Neutrophil (primary cell): Measurements from ENCODE around the gene ACSBG1.
"Not testable (repeated sequence)": the region's sequence is repeated elsewhere in the genome, so short reads cannot be mapped to it uniquely, and the experiment has no call there.

Source experiments
- H3K27ac ChIP-seq: fragments of 200-600 bp; sonication (generic); 2 replicates; pipeline ENCODE4 v1.5.1; 2016; ENCODE audit warnings: mild to moderate bottlenecking, moderate library complexity
- H3K27me3 ChIP-seq: fragments of 200-600 bp; sonication (generic); 2 replicates; pipeline ENCODE4 v1.6.0; 2016; ENCODE audit warnings: mild to moderate bottlenecking
- H3K36me3 ChIP-seq: fragments of 200-600 bp; sonication (generic); 2 replicates; pipeline ENCODE4 v1.5.1; 2017
- H3K4me1 ChIP-seq, 2 experiments: fragments of 200-600 bp in 1 of 2; sonication (generic) in 1 of 2; 1 replicate in 1 of 2; 2 replicates in 1 of 2; pipeline versions ENCODE4 v1.5.1 to v1.6.1; 2013 to 2016; ENCODE audit warnings: low read depth in 1 of 2, low read length in 1 of 2, mild to moderate bottlenecking in 1 of 2, moderate library complexity in 1 of 2; ENCODE audit not compliant: control insufficient read depth in 1 of 2, insufficient read depth in 1 of 2
- H3K4me3 ChIP-seq, 2 experiments: fragments of 200-600 bp in 1 of 2; sonication (generic) in 1 of 2; 1 replicate in 1 of 2; 2 replicates in 1 of 2; pipeline ENCODE4 v1.5.1; 2013 to 2016; ENCODE audit warnings: low read depth in 1 of 2, low read length in 1 of 2, mild to moderate bottlenecking in 1 of 2, moderate library complexity in 1 of 2
- H3K9me3 ChIP-seq: fragments of 200-600 bp; sonication (generic); 2 replicates; pipeline ENCODE4 v1.5.1; 2016
- TF ChIP-seq, protein P1 (sequence below): fragments of 200-600 bp; sonication (generic); IDR thresholded peaks from 2 replicates; pipeline ENCODE4 v1.5.1; 2016; ENCODE audit warnings: antibody characterized with exemption

The ACSBG1 gene

GRCh38 chr15:78249131-78249530 lies 14.8 kb upstream of the ACSBG1 start:
- H3K27ac ChIP-seq = no peak overlapping the region
- H3K27me3 ChIP-seq = no peaks in the 10 kb centered on the region
- H3K9me3 ChIP-seq = no peaks in the 10 kb centered on the region
- no peak overlapping the region for H3K4me3 ChIP-seq
- TF ChIP-seq, protein P1, sequence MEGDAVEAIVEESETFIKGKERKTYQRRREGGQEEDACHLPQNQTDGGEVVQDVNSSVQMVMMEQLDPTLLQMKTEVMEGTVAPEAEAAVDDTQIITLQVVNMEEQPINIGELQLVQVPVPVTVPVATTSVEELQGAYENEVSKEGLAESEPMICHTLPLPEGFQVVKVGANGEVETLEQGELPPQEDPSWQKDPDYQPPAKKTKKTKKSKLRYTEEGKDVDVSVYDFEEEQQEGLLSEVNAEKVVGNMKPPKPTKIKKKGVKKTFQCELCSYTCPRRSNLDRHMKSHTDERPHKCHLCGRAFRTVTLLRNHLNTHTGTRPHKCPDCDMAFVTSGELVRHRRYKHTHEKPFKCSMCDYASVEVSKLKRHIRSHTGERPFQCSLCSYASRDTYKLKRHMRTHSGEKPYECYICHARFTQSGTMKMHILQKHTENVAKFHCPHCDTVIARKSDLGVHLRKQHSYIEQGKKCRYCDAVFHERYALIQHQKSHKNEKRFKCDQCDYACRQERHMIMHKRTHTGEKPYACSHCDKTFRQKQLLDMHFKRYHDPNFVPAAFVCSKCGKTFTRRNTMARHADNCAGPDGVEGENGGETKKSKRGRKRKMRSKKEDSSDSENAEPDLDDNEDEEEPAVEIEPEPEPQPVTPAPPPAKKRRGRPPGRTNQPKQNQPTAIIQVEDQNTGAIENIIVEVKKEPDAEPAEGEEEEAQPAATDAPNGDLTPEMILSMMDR = no peak
- no peaks in the 10 kb centered on the region for H3K36me3 ChIP-seq
- H3K4me1 ChIP-seq = no peaks in the 10 kb centered on the region

GRCh38 chr15:78247911-78248310 lies 13.5 kb upstream of the ACSBG1 start:
- TF ChIP-seq, protein P1 = no peak
- H3K27me3 ChIP-seq = no peaks in the 10 kb centered on the region
- no peak overlapping the region for H3K4me3 ChIP-seq
- H3K4me1 ChIP-seq = no peaks in the 10 kb centered on the region
- H3K9me3 ChIP-seq = no peaks in the 10 kb centered on the region
- no peak overlapping the region for H3K27ac ChIP-seq
- no peaks in the 10 kb centered on the region for H3K36me3 ChIP-seq

DNA sequence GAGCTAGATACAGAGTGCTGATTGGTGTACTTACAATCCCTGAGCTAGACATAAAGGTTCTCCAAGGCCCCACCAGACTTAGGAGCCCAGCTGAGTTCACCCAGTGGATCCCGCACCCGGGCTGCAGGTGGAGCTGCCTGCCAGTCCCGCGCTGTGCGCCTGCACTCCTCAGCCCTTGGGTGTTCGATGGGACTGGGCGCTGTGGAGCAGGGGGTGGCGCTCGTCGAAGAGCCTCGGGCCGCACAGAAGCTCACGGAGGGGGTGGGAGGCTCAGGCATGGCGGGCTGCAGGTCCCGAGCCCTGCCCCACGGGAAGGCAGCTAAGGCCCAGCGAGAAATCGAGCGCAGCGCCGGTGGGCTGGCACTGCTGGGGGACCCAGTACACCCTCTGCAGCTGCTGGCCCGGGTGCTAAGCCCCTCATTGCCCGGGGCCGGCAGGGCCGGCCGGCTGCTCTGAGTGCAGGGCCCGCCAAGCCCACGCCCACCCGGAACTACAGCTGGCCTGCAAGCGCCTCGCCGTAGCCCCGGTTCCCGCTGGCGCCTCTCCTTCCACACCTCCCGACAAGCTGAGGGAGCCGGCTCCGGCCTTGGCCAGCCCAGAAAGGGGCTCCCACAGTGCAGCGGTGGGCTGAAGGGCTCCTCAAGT lies 11.7 kb upstream of the ACSBG1 start:
- not testable (repeated sequence) for H3K4me1 ChIP-seq, H3K27ac ChIP-seq, H3K36me3 ChIP-seq, H3K4me3 ChIP-seq, H3K9me3 ChIP-seq, H3K27me3 ChIP-seq

GRCh38 chr15:78245392-78245791 lies 11.0 kb upstream of the ACSBG1 start:
- not testable (repeated sequence) for H3K27me3 ChIP-seq, H3K4me3 ChIP-seq, H3K27ac ChIP-seq, H3K36me3 ChIP-seq, H3K4me1 ChIP-seq, H3K9me3 ChIP-seq

DNA sequence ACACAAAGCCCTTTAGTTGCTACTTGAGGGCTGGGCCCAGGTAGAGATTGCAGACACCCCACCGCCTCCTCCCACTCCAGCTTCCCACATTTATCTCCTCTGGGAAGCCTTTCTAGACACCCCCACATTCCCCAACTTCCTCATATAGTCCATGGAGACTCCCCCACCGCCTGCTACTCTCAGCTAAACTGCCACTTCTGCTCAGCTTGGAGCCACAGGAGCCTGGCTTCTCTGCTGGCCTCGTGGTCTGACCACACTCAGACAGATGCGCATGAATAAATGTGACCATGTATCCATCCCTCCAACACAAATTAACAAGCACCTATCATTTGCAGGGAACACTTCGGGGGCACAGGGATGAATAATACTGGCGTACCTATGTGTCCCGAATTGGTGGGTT lies 10.5 kb upstream of the ACSBG1 start:
- no peaks in the 10 kb centered on the region for H3K4me1 ChIP-seq
- H3K36me3 ChIP-seq = no peaks in the 10 kb centered on the region
- no peaks in the 10 kb centered on the region for H3K27me3 ChIP-seq
- H3K9me3 ChIP-seq = no peaks in the 10 kb centered on the region
- H3K4me3 ChIP-seq = no peak overlapping the region
- no peak overlapping the region for H3K27ac ChIP-seq
- TF ChIP-seq, protein P1 = no peak

- TF ChIP-seq, protein P1 = no peak
- H3K4me1 ChIP-seq = no peaks in the 10 kb centered on the region
These were observed 9.7 kb upstream of the ACSBG1 start for GRCh38 chr15:78244101-78244500.

More at GRCh38 chr15:78244101-78244500, 9.7 kb upstream of the ACSBG1 start:
- Histone ChIP-seq H3K4me3 (no peak overlapping the region), H3K27me3 (no peaks in the 10 kb centered on the region), H3K36me3 (no peaks in the 10 kb centered on the region), H3K9me3 (no peaks in the 10 kb centered on the region), H3K27ac (no peak overlapping the region)
